HEK293 (cell line): ENCODE data around the gene TBC1D16.

Source experiments
- KLF16 ChIP-seq: fragments of 450-650 bp; formaldehyde crosslinking; IDR thresholded peaks from 2 replicates; pipeline ENCODE4 v1.5.1; 2017; ENCODE audit warnings: missing biosample characterization, missing genetic modification characterization
- ZFHX2 ChIP-seq: fragments of 450-650 bp; formaldehyde crosslinking; conservative IDR thresholded peaks from 2 replicates; pipeline ENCODE4 v1.5.1; 2016; ENCODE audit warnings: missing biosample characterization, missing genetic modification characterization
- ZNF23 ChIP-seq: fragments of 450-650 bp; formaldehyde crosslinking; IDR thresholded peaks from 2 replicates; pipeline ENCODE4 v1.5.1; 2016; ENCODE audit warnings: missing biosample characterization, missing genetic modification characterization, borderline replicate concordance
- ZNF274 ChIP-seq, 2 experiments: fragments of 200-500 bp in 1 of 2; fragments of 450-650 bp in 1 of 2; sonication (Bioruptor generic) in 1 of 2; formaldehyde crosslinking in 1 of 2; IDR thresholded peaks; 2 replicates each; pipeline versions ENCODE4 v1.5.1 to v1.6.1; 2014 to 2016; ENCODE audit warnings: borderline replicate concordance in 1 of 2, inconsistent platforms in 1 of 2, low read length in 1 of 2, missing biosample characterization in 1 of 2, missing genetic modification characterization in 1 of 2
- ZNF626 ChIP-seq: fragments of 450-650 bp; sonication (Bioruptor Pico); formaldehyde crosslinking; IDR thresholded peaks from 2 replicates; pipeline ENCODE4 v1.5.1; 2018; ENCODE audit warnings: missing biosample characterization, missing genetic modification characterization, inconsistent platforms
- ZSCAN23 ChIP-seq: fragments of 450-650 bp; formaldehyde crosslinking; IDR thresholded peaks from 2 replicates; pipeline ENCODE4 v1.5.1; 2016; ENCODE audit warnings: missing biosample characterization, missing genetic modification characterization
- TF ChIP-seq, protein P1 (sequence below): fragments of 450-650 bp; formaldehyde crosslinking; IDR thresholded peaks from 2 replicates; pipeline ENCODE4 v1.5.1; 2016; ENCODE audit warnings: missing biosample characterization, missing genetic modification characterization

DNA sequence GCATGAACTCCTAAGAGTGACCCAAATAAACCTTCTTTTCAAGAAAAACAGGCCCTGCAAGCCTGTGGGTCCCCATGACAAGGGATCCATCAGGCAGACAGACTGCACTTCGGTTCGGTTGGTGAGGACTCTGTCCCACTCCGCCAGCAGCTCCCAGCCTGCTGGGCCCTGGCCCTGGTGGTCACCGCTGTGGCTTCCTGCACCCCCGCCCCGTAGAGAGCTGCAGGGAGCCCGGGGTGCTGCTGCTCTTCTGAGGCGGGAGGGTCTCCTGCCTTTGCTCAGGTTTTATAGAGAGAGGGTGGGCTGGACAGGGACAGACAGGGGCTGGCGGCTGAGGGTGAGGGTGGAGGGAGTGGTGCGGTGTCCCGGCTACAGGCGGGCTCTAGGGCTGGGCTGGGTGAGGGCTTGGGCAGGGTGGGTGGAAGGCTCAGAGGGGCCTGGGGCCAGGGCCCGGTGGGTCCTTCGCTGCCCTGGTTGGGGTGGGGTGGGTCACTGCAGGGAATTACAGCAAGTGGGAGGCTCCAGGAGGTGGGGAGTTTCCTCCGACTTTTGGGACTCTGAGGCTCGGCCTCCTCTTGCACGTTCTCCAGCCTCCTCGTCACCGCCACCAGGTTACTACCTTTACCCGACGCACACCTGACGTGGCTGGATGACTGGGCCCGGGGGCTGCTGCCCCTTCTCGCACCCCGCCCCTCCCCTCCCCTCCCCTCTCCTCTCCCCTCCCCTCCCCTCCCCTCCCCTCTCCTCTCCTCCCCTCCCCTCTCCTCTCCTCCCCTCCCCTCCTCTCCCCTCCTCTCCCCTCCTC lies 106.2 kb downstream of the TBC1D16 start:
- TF ChIP-seq ZFHX2 (tag by site-specific recombination) (no peak), ZNF274 (IDR thresholded peaks at IDR 0.05; ENCODE audit: low read length) (no peak), ZNF274 (tag by site-specific recombination; IDR thresholded peaks at IDR 0.05; ENCODE audit: borderline replicate concordance) (no peak), ZNF23 (tag by site-specific recombination) (no peak), ZNF626 (tag by site-specific recombination) (no peak), KLF16 (tag by site-specific recombination) (no peak), ZSCAN23 (tag by site-specific recombination) (no peak)
- TF ChIP-seq, protein P1, sequence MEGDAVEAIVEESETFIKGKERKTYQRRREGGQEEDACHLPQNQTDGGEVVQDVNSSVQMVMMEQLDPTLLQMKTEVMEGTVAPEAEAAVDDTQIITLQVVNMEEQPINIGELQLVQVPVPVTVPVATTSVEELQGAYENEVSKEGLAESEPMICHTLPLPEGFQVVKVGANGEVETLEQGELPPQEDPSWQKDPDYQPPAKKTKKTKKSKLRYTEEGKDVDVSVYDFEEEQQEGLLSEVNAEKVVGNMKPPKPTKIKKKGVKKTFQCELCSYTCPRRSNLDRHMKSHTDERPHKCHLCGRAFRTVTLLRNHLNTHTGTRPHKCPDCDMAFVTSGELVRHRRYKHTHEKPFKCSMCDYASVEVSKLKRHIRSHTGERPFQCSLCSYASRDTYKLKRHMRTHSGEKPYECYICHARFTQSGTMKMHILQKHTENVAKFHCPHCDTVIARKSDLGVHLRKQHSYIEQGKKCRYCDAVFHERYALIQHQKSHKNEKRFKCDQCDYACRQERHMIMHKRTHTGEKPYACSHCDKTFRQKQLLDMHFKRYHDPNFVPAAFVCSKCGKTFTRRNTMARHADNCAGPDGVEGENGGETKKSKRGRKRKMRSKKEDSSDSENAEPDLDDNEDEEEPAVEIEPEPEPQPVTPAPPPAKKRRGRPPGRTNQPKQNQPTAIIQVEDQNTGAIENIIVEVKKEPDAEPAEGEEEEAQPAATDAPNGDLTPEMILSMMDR (tag by site-specific recombination), result no peak
